GM21447 (cell line): Measurements from ENCODE around the gene ZBTB7A.

Experiments used
- ATAC-seq: cut with Tn5 transposase; IDR thresholded peaks from one replicate; pipeline ENCODE4 v1.9.1; 2021; ENCODE audit not compliant: unreplicated experiment

ZBTB7A gene

DNA sequence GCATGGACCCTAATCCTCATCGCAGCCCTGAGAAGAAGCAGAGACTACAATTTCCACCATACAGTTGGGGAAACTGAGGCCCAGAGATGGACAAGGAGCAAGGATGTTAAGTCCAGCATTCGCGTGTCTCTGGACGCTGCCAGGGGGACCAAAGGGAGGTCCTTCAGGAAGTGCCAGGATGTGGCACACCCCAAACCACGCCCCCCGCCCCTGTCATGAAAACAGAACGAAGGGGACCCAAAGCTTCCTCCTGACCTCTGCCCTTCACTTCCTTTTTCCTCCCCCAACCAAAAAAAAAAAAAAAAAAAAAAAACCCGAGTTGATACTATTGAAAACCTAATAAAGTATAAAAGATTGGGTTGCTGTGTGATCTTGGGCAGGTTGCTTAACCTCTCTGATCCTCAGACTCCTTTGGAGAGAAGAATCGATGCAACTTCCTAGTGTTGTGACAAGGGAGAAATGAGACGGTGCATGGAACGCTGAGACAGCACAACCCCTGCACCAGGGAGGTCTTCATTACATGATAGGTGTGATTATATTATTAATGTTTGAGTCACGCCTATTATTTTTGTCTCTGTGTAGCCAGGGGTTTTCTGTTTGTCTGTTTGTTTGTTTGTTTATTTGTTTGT, 2.7 kb upstream of the ZBTB7A start:
- no peak for ATAC-seq

DNA sequence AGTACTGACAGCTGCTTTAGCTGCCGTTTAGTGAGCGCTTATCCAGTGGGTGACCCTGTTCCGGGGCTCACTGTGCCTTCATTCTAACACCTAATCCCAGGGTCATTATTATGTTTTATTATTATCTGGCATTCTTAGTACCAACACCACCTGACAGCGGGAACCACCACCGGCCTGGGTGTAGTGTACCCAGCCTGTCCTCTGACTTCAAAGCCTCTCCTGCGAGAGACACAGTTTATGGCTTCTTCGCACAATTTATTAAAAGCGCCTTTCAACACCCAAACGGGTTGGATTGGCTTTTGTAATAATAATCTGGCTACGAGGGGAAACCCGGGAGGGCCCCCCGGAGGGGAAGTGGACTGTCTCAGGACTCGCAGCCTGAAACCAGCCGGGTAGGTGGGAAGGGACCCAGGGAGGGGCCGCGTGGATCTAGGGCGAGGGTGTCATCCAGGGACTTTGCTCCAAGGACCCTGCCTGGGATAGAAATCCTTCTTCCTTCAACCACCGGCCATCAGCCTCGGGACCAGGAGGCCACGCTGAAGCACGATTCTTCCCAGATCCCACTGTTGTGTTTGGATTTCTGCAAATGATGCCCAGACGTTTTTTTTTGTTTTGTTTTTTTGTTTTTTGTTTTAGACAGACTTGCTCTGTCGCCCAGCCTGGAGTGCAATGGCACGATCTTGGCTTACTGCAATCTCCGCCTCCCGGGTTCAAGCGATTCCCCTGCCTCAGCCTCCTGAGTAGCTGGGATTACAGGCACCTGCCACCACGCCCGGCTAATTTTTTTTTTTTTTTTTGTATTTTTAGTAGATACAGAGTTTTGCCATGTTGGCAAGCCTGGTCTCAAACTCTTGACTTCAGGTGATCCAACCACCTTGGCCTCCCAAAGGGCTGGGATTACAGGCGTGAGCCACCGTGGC, 1.6 kb upstream of the ZBTB7A start:
- no peak for ATAC-seq

DNA sequence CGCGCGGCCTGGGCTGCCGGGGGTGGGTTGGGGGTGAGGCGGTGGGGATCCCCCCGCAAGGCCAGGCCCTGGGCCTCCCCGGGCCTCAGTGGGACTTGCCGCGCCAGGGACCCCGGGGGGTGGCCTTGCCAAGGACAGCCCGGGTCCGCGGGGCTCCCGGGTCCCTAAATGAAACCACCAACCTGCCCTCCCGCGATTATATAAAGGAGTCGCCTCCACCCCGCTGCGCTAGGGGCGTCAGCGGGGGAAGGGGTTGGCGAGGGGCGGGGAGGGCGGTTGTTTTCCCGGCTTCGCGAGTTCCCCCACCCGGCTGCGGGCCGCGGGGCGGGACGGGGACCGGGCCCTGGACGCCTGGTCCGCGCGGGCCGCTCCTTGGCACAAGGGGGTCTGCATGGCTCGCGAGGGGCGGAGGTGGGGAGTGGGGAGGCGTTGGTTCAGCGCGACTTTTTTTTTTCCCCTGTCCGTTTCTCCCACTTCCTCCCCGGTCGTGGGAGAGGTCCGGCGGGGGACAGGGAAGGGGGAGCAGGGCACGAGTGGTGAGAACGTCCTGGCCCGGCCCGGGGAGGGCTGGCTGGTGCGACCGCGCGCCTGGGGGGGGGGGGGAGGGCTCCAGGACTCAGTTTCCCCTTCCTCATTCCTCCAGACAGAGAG, 822 bp upstream of the ZBTB7A start:
- ATAC-seq = no peak

DNA sequence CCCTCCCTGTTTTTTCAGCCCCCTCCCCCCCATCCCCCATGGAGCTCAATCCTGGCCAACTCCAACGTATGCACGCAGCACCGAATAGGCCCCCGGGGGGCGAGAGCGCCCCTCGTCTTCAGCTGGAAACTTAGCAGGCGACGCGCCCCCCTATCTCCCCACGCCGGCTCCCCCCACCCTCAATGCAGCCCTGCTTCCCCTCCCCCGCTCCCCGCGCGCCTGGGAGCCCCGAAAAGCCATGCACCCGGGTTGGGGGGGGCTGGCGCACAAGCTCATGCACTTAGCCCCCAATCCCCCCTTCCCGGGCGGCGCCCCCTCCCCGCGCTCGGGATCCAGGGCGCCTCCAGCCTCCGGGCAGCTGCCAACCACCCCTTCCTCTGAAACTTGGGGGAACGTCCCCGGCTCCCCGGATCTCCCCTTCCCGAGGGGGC, 508 bp downstream of the ZBTB7A start:
- ATAC-seq = no peak

DNA sequence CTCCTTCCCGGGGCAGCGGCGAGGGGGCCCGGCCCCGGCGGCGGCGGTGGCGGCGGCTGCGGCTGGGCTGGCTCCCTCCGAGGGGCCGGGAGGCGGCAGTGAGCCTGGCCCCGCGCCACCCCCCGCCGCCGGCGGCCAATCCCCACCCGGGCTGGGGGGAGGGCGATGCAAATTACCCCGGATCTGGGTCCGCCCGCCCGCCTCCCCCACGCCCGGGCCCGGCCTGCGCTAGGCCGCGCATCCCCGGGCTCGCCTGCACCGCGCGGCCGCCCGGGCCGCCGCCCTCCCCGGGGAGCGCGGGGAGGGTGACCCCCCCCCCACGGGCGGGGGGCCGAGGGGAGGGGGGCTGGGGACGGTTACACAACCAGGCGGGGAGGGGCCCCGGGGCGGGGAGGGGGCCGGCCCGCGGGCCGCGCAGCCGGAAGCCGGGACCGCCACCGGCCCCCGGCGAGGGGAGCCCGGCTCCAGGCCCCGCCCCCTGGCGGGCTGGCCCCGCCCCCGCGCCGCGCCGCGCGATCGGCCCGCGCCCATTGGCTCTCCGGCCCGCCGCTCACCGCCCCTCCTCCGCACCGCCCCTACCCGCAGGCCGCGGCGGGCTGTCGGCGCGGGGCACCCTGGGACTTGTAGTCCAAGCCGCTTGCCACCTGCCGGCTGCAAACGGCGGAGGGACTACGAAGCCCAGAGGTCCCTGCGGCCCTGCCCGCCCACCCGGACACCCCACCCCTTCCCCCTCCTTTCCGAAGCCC, 1.1 kb downstream of the ZBTB7A start:
- ATAC-seq = peak; percentile 49

DNA sequence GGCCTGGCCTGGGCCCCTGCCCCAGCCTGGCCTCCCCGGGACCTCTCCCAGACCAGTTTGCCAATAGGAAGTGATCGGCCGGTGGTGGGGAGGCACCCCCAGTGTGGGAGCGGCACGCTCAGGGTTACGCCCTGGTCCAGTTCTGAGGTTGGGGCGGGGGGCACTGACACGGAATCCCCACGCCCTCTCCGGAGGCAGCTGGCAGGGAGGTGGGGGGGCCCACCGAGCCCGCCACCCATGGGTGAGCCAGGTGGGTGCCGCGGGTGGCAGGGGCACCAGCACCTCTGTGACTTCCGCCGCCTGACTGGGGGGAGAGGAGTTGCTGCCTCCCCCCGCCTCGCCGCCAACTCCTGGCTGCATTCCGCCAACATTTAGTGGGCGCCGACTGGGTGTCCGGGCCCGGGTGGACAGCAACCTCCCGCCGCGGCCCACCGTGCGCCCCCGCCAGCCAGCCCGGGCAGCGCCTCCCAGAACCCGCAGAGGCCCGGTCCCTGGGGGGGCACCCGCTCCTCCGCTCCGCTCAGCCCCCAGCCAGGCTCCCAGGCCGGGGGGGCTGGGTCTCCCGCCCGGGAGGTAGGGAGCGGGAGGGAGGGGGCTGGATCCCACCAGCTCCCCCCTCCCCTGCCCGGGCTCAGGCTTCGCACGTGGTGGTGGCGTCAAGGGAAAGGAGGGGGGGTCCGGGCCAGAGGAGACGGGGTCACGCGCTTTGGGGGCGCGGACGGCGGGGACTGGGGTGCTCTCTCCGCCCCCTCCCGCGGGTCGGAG, 2.0 kb downstream of the ZBTB7A start:
- ATAC-seq = no peak

DNA sequence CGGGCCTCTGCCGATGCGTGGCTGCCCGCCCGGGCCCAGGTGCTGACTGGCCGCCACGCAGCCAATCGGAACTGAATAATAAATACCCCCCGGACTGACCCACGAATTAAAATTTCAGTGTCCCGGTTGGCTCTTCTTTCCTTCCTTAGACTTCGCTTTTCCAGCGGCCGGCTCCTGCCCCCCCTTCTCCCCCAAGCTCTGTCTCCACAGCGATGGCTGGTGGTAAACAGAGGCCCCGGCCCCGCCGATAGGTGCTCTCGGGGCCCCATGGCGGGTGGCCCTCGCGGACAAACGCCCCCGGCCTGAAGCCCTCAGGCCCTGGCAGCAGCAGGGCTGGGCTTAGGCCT, 2.6 kb downstream of the ZBTB7A start:
- ATAC-seq = no peak

DNA sequence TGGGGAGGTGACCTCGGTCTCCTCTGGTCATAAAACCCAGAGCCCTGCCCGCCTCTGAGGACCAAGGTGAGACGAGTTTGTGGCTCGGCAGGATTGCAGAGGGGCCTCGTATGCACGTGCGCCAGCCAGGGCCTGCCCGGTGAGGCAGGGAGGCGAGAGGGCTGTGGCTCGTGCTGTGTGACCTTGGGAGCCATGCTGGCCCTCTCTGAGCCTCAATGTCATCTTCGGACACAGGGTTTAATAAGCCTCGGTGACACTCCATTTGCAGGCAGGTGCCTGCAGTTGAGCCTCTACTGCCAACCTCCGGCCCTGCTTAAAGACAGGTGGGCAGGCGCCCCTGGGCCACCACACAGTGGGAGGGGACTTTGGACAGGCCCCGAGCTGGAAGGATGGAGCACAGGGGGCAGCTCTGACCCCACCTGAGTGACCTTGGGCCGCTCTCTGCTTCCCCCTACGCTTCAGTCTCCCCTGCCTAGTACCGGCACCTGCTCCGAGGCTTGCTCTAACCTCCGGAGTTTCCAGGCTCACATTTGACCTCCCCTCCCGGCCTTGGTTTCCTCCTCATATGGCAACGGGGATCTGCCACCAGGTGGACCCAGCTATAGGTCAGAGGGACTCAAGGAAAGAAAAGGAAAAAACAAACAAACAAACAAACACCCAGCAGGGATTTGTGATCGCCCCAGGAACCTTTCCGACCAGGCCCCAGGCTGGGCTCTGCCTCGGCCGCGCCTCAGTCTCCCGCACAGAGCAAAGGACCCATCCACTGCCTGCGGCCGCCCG, 3.1 kb downstream of the ZBTB7A start:
- ATAC-seq = no peak

DNA sequence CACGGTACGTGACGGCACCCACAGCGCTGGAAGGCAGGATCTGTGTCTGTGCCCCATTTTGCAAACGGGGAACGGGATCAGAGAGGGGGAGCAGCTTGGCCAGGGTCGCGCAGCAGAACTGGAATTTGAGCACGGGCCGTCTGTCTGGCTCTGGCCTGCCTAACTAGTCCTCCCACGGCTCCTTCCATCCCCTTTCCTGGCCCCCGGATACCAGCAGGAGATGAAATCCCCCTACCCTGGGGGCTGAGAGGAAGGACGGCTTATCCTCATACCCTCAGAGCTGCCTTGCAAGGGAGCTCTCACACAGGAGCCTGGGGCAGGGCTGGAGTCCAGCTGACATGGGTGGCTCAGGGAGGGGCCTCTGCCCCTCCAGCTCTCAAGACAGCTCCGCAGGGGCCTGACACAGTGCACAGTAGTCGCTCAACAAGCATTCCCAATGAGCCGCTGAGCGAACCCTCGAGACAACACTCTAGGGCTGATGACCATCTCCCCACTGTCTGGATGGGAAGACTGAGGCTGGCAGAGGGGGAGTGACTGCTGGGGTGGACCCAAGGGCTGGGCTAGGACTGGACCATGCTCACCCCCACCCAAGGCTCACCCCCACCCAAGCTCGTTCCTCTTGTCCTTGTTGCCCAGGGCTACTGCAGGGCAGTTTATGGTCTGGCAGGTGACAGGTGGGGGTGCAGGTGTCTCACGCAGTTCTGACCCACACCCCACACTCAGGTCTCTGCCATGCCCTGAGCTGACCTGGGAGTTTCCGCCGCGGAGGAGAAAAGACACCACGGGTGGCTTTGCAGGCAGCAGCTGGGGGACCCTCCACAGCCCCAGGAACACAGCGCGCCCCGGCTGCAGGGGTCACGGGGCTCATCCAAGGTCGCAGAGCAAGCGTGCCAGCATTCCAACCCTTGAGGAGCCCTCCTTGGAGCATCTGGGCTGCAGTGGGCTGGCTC, 4.0 kb downstream of the ZBTB7A start:
- no peak for ATAC-seq

DNA sequence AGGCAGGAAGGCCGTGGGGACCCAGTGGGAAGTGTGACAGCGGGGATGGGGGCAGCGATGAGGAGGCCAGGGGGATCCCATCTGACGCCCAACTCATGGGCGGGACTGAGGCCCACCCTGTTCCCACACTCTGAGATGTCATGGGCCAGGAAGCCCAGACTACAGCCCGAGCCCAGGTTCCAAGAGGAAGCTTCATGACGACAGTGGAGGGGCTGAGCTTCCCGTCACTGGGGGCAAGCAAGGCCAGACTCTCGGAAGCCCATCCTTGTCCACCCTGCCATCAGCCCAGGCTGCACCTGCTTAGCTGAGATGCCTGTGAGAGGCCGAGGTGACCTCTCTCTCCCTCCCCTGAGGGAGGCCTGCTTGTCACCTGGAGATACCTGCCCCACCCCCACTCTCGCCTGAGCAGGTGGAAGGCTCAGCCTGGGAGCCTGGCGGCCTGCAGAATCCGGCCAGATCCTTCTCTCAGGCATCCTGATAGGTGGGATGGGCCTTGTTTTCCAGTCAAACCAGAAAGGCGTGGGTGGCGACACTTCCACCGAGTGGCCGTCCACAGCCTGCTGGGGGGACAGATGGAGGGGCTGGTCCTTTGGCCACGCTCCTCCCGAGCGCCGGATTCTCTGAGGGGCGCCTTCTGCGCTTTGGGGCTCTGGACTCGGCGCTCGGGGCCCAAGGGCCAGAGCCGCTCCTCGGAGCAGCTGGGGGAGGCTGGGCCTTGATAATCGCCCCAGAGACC, 4.8 kb downstream of the ZBTB7A start:
- ATAC-seq = no peak

DNA sequence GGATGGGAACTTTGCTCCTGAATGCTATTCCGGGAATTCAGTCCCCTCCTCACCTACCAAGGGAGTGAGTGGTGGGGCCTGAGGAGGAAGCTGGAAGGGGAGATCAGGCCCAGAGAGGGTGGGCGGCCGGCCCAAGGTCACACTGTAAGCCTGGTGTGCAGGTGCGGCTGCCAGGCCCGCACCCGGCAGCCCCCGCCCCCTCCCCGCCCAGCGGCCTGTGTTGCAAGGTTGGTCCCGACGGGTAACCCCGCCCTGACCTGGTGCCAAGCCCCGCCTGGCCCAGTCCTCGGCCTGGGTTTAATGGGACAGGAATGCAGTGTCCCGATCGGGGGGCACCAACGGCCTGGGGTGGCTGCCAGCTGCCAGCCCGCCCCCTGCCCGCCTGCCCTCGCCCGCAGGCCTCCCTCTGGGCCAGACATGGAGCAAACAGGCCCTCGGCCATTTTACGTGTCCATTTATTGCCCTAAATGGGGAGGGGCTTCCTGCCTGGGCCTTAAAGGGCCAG, 5.5 kb downstream of the ZBTB7A start:
- ATAC-seq = no peak

DNA sequence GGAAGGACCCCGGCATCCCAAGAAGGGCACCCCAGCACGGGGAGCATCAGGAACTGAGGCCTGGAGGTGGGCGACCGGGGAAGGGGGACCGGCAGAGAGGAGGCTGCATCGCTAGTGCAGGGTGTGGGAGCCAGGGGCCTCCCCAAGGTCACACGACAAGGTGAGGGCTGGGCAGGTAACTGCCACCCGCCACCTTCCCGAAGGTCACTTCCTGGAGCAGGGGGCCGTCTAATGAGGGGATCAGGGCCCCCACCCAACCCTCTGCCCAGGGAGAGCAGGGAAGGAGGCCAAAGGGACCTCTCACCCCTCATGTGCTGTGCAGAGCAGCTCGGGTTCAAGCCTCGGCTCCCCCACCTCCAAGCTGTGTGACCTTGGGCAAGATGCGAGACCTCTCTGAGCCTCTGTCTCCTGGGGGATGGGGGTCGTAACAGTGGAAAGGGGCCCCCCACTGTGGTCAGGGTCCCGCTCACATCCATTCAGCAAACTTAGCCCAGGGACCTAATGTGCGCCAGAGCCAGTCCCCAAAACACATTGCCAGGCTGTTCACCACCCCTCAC, 6.0 kb downstream of the ZBTB7A start:
- no peak for ATAC-seq

DNA sequence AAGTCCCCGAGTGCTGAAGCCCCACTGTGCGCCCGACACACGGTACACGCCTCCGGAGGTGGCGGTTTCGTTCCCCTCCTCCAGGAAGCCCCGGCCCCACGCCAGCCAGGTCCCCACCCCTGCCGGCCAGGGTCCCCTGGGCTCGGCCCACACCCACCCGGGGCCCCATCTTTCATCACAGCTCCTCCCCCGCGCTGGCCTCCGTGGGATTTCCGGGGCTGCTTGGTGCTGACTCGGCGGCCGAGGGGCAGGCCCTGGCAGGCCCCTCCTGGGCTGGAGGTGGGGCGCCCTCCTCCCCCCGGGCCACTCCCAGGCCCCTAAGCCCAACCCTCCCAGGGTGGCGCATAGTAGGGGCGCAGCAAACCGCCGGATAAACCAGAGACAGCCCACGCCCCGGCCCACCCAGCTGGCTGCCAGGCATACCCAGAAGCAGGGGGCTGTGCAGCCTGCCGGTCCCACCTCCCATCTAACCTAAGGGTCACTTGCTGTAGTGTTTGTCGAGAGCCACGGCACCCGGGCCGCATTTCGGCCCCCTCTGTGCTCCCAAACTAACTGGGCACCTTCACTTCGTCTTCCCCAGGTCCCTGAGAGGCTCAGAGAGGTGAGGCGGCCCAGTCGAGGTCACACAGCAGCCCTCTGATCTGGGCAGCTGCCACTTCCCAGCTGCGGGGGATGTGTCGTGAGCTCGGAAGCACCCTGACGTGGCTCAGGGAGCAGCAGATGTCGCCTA, 6.6 kb downstream of the ZBTB7A start:
- no peak for ATAC-seq

DNA sequence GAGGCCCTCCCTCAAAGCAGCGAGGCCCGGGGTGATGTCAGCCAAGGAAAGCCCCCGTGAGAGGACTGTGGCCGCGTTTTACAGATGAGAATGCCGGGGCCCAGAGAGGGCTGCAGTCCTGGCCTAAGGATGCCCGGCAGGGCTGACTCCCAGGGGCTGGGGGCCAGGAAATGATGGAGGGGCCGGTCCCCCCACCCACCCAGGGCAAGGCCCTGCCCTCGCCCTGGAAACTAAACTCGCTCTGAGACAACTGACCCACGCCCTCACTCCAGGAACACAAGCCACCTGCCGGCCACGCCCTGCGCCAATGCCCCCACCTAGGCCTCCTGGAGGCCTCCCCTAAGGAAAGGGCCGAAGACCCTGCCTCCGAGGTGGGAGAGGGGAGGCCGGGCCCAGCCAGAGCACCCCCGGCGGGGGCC, 7.2 kb downstream of the ZBTB7A start:
- ATAC-seq = no peak

DNA sequence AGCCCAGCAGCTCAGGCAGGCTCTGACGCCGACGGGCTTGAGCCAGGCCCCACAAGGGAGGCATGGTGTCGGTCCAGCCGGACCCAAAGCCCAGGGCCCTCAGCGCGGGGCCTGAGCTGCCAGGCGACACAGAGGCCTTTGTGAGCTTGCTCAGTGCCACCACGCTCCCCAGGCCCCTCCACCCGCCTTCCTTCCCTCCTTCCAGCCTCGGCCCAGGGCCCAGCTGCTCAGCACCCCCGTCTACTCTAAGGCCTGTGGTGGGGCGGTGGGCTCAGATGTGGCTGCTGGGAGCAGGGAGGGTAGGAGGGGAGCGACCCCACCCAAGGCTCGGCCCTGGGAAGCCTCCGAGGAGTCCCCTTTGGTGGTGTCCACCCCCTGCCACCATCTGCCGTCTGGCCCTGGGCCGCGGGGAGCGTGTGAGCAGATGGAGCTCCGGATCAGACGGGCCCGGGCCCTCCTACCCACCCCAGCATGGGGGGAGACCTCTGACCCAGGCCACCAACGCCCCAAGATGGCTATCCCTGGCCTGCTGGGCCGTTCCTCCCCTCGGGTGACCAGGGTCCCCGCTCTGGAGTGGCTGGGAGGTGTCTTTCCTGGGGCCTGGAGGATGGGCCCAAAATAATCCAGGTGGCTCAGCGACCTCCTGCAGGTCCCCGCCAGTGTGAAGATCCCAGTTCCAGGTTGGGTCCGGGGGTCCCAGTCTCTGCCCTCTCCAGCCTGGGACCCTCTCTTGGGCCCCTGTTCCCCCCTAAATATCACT, 7.8 kb downstream of the ZBTB7A start:
- ATAC-seq = no peak
